ENCODE results near the gene HOOK2. TPM values are rescaled to one million over a fixed set of nuclear protein-coding genes. Genes with fewer than 3 reads are reported as not detected.

The HOOK2 gene
- total and polyA plus RNA-seq, 4 donors: 39.8 to 67.4 (median 50.6) TPM

DNA sequence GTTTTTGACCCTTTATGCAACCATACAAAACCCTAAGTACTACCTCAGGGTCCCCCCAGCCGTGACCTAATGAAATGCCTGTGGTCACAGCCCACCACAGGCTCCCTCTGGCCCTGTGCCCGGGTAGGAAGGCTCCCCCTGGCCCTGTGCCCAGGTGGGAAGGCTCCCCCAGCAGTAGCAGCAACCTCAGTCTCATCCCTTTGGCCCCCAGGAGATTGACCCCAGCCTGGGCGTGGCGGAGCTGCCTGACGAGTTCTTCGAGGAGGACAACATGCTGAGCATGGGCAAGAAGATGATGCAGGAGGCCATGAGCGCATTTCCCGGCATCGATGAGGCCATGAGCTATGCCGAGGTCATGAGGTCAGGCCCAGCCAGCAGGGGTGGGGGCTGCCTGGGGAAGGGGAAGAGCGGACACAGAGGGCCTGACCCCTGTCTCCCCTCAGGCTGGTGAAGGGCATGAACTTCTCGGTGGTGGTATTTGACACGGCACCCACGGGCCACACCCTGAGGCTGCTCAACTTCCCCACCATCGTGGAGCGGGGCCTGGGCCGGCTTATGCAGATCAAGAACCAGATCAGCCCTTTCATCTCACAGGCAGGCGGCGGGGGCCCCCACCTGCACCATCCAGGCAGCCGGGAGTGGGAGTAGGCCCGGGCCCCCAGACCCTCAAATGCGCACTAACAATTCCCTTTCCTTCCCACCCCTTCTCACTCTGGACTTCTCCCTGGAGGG is 30.0 kb downstream of the HOOK2 start:
- H3K27me3 ChIP-seq (ENCODE audit: control insufficient read depth in 3 of 3, insufficient read depth in 3 of 3, low read length in 2 of 3): peaks cover 0 to 7% (median 0%) of the 10 kb centered on the region in 3 donors
- H3K4me1 ChIP-seq (ENCODE audit: control insufficient read depth in 5 of 5, insufficient read depth in 5 of 5, low read length in 5 of 5): peaks cover 0 to 3% (median 0%) of the 10 kb centered on the region in 5 donors
- H3K4me3 ChIP-seq: no peak overlapping the region
- ATAC-seq (ENCODE audit: insufficient read depth, low FRiP score): no peak
- 84 to 89% methylated on average over 20 to 22 of the region's 22 CpGs for WGBS, 2 donors
- H3K9ac ChIP-seq (ENCODE audit: insufficient read depth in 1 of 2, low read length in 2 of 2): no peak overlapping the region
- no peak for DNase-seq
- H3K27ac ChIP-seq (ENCODE audit: low read depth in 1 of 2, low read length in 1 of 2): no peak overlapping the region
- H3K9me3 ChIP-seq (ENCODE audit: control insufficient read depth in 4 of 4, insufficient read depth in 3 of 4, low read length in 3 of 4): peaks cover 0 to 11% (median 2%) of the 10 kb centered on the region in 4 donors
- peaks cover 5 to 39% (median 21%) of the 10 kb centered on the region in 4 donors for H3K36me3 ChIP-seq (ENCODE audit: control insufficient read depth in 4 of 4, insufficient read depth in 4 of 4, low read length in 4 of 4)
- TF ChIP-seq, protein P1, sequence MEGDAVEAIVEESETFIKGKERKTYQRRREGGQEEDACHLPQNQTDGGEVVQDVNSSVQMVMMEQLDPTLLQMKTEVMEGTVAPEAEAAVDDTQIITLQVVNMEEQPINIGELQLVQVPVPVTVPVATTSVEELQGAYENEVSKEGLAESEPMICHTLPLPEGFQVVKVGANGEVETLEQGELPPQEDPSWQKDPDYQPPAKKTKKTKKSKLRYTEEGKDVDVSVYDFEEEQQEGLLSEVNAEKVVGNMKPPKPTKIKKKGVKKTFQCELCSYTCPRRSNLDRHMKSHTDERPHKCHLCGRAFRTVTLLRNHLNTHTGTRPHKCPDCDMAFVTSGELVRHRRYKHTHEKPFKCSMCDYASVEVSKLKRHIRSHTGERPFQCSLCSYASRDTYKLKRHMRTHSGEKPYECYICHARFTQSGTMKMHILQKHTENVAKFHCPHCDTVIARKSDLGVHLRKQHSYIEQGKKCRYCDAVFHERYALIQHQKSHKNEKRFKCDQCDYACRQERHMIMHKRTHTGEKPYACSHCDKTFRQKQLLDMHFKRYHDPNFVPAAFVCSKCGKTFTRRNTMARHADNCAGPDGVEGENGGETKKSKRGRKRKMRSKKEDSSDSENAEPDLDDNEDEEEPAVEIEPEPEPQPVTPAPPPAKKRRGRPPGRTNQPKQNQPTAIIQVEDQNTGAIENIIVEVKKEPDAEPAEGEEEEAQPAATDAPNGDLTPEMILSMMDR (IDR thresholded peaks at IDR 0.05; ENCODE audit: control extremely low read depth, extremely low read depth): no peak

DNA sequence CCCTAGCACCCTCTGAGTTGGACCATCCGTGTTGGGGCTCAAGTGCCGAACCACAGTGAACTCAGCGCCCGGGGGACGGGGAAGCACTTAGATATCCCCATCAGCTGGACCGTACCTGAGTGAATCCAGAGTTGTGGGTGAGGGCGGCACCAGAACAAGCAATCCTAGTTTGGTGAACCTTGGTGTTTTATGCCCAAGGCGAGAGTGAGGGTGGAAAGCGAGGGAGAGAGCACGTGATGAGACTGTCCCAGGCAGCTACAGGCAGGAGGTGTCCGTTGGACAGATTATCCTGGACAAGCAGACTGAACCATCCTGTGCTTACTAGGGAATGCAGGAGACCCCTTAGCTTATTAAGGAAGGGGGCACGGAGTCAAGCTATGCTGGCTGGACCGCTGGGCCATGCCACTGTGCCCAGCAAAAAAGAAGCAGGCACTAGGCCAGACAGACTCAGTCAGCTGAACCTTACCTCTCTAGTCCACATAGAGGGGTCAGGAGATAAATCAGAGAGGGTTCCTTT is 37.5 kb downstream of the HOOK2 start:
- no peak for DNase-seq
- TF ChIP-seq, protein P1 (IDR thresholded peaks at IDR 0.05; ENCODE audit: control extremely low read depth, extremely low read depth): no peak
- no peak for ATAC-seq (ENCODE audit: insufficient read depth, low FRiP score)
- peak overlapping the region; percentile 85 for H3K4me3 ChIP-seq
- peaks cover 0 to 9% (median 3%) of the 10 kb centered on the region in 4 donors for H3K36me3 ChIP-seq (ENCODE audit: control insufficient read depth in 4 of 4, insufficient read depth in 4 of 4, low read length in 4 of 4)
- no peaks in the 10 kb centered on the region for H3K27me3 ChIP-seq (ENCODE audit: control insufficient read depth in 3 of 3, insufficient read depth in 3 of 3, low read length in 2 of 3)
- 12 to 14% methylated on average over 13 of the region's 13 CpGs for whole genome bisulfite sequencing, 2 donors
- no peak overlapping the region for H3K27ac ChIP-seq (ENCODE audit: low read depth in 1 of 2, low read length in 1 of 2)
- H3K9me3 ChIP-seq (ENCODE audit: control insufficient read depth in 4 of 4, insufficient read depth in 3 of 4, low read length in 3 of 4): no peaks in the 10 kb centered on the region
- H3K4me1 ChIP-seq (ENCODE audit: control insufficient read depth in 5 of 5, insufficient read depth in 5 of 5, low read length in 5 of 5): peaks cover 5 to 21% (median 9%) of the 10 kb centered on the region in 5 donors
- H3K9ac ChIP-seq (ENCODE audit: insufficient read depth in 1 of 2, low read length in 2 of 2): peak overlapping the region; percentile 87 to 92

DNA sequence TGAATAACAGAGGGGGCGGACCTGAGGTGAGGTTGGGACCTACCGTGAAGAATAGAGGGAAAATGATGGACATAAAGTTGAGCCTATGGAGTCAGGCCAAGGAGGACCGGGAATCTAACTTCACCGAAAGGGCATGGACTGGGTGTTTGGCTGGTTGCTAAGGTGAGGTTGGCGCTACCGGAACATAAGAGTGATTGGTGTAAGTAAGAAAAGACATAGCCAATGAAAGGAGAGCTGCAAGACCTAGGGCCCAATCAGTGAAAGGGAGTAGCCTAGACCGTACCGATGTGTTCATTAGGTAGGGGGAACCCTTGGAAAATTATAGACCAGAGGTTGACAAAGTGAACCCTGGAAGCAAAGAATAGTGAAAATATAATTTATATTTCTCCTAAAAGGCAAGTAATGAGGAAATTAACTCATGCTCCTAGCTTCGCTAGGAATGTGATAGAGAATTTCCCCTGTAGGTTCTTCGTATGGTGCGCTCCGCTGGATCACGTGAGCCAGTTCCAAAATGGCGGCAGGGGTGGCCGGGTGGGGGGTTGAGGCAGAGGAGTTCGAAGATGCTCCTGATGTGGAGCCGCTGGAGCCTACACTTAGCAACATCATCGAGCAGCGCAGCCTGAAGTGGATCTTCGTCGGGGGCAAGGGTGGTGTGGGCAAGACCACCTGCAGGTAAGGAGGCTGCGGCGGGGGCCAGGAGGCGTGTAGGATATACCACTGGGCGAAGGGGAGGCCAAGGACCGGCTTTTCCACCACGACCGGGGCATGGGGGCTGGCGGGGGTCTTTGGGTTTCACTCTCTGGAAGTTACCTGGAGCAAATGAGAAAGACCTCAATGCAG is 38.1 kb downstream of the HOOK2 start, which contains the start of gene GET3:
Gene GET3 (plus strand): TSS at position 503 of the 840 bp plus-strand sequence. CDS start 9 bp downstream, at position 512.
- peak within 1 kb of the TSS; percentile 87 to 92 for H3K9ac ChIP-seq (ENCODE audit: insufficient read depth in 1 of 2, low read length in 2 of 2)
- peak within 1 kb of the TSS; percentile 85 for H3K4me3 ChIP-seq
- H3K27ac ChIP-seq (ENCODE audit: low read depth in 1 of 2, low read length in 1 of 2): peak within 1 kb of the TSS; percentile 77 to 78
- peaks cover 0 to 7% (median 5%) of the 10 kb centered on the region in 4 donors for H3K36me3 ChIP-seq (ENCODE audit: control insufficient read depth in 4 of 4, insufficient read depth in 4 of 4, low read length in 4 of 4)
- peaks cover 7 to 28% (median 10%) of the 10 kb centered on the region in 5 donors for H3K4me1 ChIP-seq (ENCODE audit: control insufficient read depth in 5 of 5, insufficient read depth in 5 of 5, low read length in 5 of 5)
- no peaks in the 10 kb centered on the region for H3K9me3 ChIP-seq (ENCODE audit: control insufficient read depth in 4 of 4, insufficient read depth in 3 of 4, low read length in 3 of 4)
- no peaks in the 10 kb centered on the region for H3K27me3 ChIP-seq (ENCODE audit: control insufficient read depth in 3 of 3, insufficient read depth in 3 of 3, low read length in 2 of 3)
- ATAC-seq (ENCODE audit: insufficient read depth, low FRiP score) (peak; percentile 87), DNase-seq (peak; percentile 97 to 100 (median 99))
- TF ChIP-seq, protein P1 (IDR thresholded peaks at IDR 0.05; ENCODE audit: control extremely low read depth, extremely low read depth): no peak
- WGBS, 2 donors: 1% methylated on average over 29 of the region's 29 CpGs

All from lung (tissue), 12 donors.